Bronchial epithelial cell (primary cell): ENCODE results near the gene TIAL1. TPM values are rescaled to one million over a fixed set of nuclear protein-coding genes. Genes with fewer than 3 reads are reported as not detected.

Source experiments
- DNase-seq: peaks from one replicate; pipeline ENCODE4 v3.0.0-alpha.2; 2010; ENCODE audit warnings: low read depth
- FAIRE-seq: peaks from 2 replicates; lab custom pipeline; 2011; peaks lifted over from hg19 to GRCh38; lab: Jason Lieb, UNC
- H3K27me3 ChIP-seq: 2 replicates; pipeline ENCODE4 v1.5.1; 2011; ENCODE audit warnings: low read length; ENCODE audit not compliant: control insufficient read depth, insufficient read depth
- H3K36me3 ChIP-seq: 2 replicates; pipeline ENCODE4 v1.5.1; 2011; ENCODE audit warnings: low read length; ENCODE audit not compliant: control insufficient read depth, insufficient read depth
- H3K4me3 ChIP-seq: 2 replicates; pipeline ENCODE4 v1.5.1; 2011; ENCODE audit warnings: mild to moderate bottlenecking, low read depth, low read length, control low read depth
- CTCF ChIP-seq: IDR thresholded peaks from 2 replicates; pipeline ENCODE4 v1.5.1; 2011; ENCODE audit warnings: mild to moderate bottlenecking, moderate library complexity, low read length, control low read depth, inconsistent platforms; ENCODE audit not compliant: insufficient read depth, severe bottlenecking
- total RNA-seq: library from RNA; depleted of rRNA; stranded (reverse); fragments of >200 nt; gene quantifications from 2 replicates; pipeline ENCODE4 v1.2.1, GENCODE V29; 2014

Gene TIAL1
- total RNA-seq, 1 donor from 2014 or later: 28.4 TPM

GRCh38 chr10:119525116-119525515 lies 71.6 kb downstream of the TIAL1 start:
- Histone ChIP-seq H3K4me3 (no peak overlapping the region), H3K36me3 (peaks cover 3% of the 10 kb centered on the region), H3K27me3 (no peaks in the 10 kb centered on the region)
- TF ChIP-seq CTCF: no peak
- FAIRE-seq: no peak
- no peak for DNase-seq

GRCh38 chr10:119524720-119525070 lies 72.1 kb downstream of the TIAL1 start:
- Histone ChIP-seq H3K36me3 (peaks cover 3% of the 10 kb centered on the region), H3K4me3 (no peak overlapping the region), H3K27me3 (no peaks in the 10 kb centered on the region)
- DNase-seq (no peak), FAIRE-seq (no peak)
- TF ChIP-seq CTCF: no peak

DNA sequence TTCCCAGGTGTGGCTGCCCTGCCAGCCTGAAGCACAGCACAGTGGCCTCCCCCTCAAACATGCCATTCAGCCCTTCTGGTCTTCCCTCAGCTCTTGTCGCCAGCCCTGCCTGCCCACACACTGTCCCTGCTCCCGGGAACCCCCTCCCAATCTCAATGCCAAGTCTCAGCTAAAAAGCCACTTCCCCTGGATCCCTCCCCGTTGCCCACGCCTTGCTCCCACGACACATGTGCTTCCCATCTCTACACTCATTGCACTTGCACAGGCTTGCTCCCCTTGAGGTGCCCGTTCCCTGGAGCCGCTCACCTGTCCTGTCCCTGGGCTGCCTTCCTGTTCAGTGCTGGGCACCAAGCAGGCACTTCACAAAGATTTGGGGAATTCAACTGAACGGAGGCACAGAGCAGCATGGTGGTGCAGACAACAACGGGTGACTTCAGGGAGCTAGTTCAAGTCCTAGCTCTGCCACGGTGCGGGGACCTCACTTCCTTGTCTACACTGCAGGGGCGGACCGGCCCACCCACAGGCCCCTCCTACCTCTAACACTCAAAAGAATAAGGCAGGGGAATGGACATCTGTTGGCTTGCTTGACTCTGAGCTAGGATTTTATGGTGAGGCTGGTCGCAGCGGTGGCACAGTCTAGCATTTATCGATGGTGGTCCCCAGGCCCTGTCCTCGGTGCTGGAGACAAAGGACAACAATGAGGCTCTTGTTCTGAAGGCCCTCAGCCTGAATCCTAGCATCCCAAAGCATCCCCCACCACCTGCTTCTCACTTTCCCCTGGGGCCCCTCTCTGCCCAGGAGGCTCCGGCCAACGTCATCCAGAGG lies 72.7 kb downstream of the TIAL1 start:
- FAIRE-seq (no peak), DNase-seq (no peak)
- no peak for TF ChIP-seq CTCF
- no peaks in the 10 kb centered on the region for H3K27me3 ChIP-seq
- no peak overlapping the region for H3K4me3 ChIP-seq
- H3K36me3 ChIP-seq: peaks cover 3% of the 10 kb centered on the region

Other genes with a start within 250 kb of the TIAL1 start
- 23.9 and 35.5 TPM in 2 replicates for gene RGS10, start 54.2 kb downstream of the TIAL1 start, total RNA-seq
- 6.4 and 7.1 TPM in 2 replicates for gene BAG3, start 54.4 kb upstream of the TIAL1 start, total RNA-seq
- gene INPP5F, start 129.1 kb upstream of the TIAL1 start, total RNA-seq: 10.1 and 11.6 TPM in 2 replicates